MM.1S (cell line): ENCODE results near the gene ETV6.

Experiments
- DNase-seq: peaks from one replicate; pipeline ENCODE4 v3.0.0-alpha.2; 2015
- H2AFZ ChIP-seq: fragments of 300-600 bp; sonication (generic); 2 replicates; pipeline ENCODE4 v1.6.0; 2016; ENCODE audit warnings: antibody characterized with exemption, low read length
- H3F3A ChIP-seq: fragments of 300-600 bp; sonication (generic); 2 replicates; pipeline ENCODE4 v1.6.1; 2016; ENCODE audit warnings: mild to moderate bottlenecking, antibody characterized with exemption, low read length, moderate library complexity, mixed read lengths; ENCODE audit not compliant: insufficient read depth
- H3K27ac ChIP-seq: fragments of 300-600 bp; sonication (generic); 2 replicates; pipeline ENCODE4 v1.5.1; 2016; ENCODE audit warnings: mild to moderate bottlenecking, low read length
- H3K27me3 ChIP-seq: fragments of 300-600 bp; sonication (generic); replicated peaks from 2 replicates; pipeline ENCODE4 v1.6.0; 2016; ENCODE audit warnings: low read length; ENCODE audit not compliant: insufficient read depth
- H3K36me3 ChIP-seq: fragments of 300-600 bp; sonication (generic); replicated peaks from 2 replicates; pipeline ENCODE4 v1.6.1; 2016; ENCODE audit warnings: mild to moderate bottlenecking, low read length, mixed read lengths; ENCODE audit not compliant: insufficient read depth
- H3K4me1 ChIP-seq: fragments of 300-600 bp; sonication (generic); 2 replicates; pipeline ENCODE4 v1.6.1; 2016; ENCODE audit warnings: low read length, mixed read lengths
- H3K4me2 ChIP-seq: fragments of 300-600 bp; sonication (generic); 2 replicates; pipeline ENCODE4 v1.6.0; 2016; ENCODE audit warnings: low read depth, low read length
- H3K4me3 ChIP-seq: fragments of 300-600 bp; sonication (generic); 2 replicates; pipeline ENCODE4 v1.5.1; 2016; ENCODE audit warnings: low read length, mixed read lengths
- H3K79me2 ChIP-seq: fragments of 300-600 bp; sonication (generic); 2 replicates; pipeline ENCODE4 v1.6.1; 2016; ENCODE audit warnings: mixed run types, low read length, mixed read lengths
- H3K9ac ChIP-seq: fragments of 300-600 bp; sonication (generic); 2 replicates; pipeline ENCODE4 v1.6.1; 2016; ENCODE audit warnings: low read length, mixed read lengths
- H3K9me2 ChIP-seq: fragments of 300-600 bp; sonication (generic); replicated peaks from 2 replicates; pipeline ENCODE4 v1.6.1; 2016; ENCODE audit warnings: mild to moderate bottlenecking, low read length, mixed read lengths; ENCODE audit not compliant: insufficient read depth
- H3K9me3 ChIP-seq: fragments of 300-600 bp; sonication (generic); replicated peaks from 2 replicates; pipeline ENCODE4 v1.6.1; 2016; ENCODE audit warnings: mild to moderate bottlenecking, low read length, mixed read lengths; ENCODE audit not compliant: insufficient read depth
- H4K20me1 ChIP-seq: fragments of 300-600 bp; sonication (generic); 2 replicates; pipeline ENCODE4 v1.6.1; 2016; ENCODE audit warnings: mild to moderate bottlenecking, low read length, moderate library complexity, mixed read lengths; ENCODE audit not compliant: insufficient read depth
- CTCF ChIP-seq: fragments of 300-600 bp; sonication (generic); IDR thresholded peaks from 2 replicates; pipeline ENCODE4 v1.5.1; 2016; ENCODE audit warnings: antibody characterized with exemption, low read length, mixed read lengths
- EZH2 ChIP-seq: fragments of 300-600 bp; sonication (generic); optimal IDR thresholded peaks from 2 replicates; pipeline ENCODE3; 2017; ENCODE audit warnings: low read depth, mild to moderate bottlenecking, antibody characterized with exemption, low read length, mixed read lengths
- EZH2phosphoT487 ChIP-seq: fragments of 300-600 bp; sonication (generic); IDR thresholded peaks from 2 replicates; pipeline ENCODE4 v1.6.1; 2018; ENCODE audit warnings: antibody characterized with exemption, low read length

The ETV6 gene

GRCh38 chr12:11780521-11781101 is 131.1 kb downstream of the ETV6 start:
- peaks cover 41% of the 10 kb centered on the region for H3K79me2 ChIP-seq

GRCh38 chr12:11782914-11783420 is 133.5 kb downstream of the ETV6 start:
- Histone ChIP-seq H3K79me2 (peaks cover 41% of the 10 kb centered on the region), H3K4me1 (peaks cover 36% of the 10 kb centered on the region)

More at GRCh38 chr12:11780521-11781101, 131.1 kb downstream of the ETV6 start:
- Histone ChIP-seq H3K9ac (peak overlapping the region; percentile 52), H3K36me3 (no peaks in the 10 kb centered on the region), H3K27me3 (no peaks in the 10 kb centered on the region), H4K20me1 (no peaks in the 10 kb centered on the region), H3K9me3 (no peaks in the 10 kb centered on the region), H3K9me2 (no peaks in the 10 kb centered on the region), H3K4me3 (peak overlapping the region; percentile 52), H3F3A (peaks cover 23% of the 10 kb centered on the region), H3K27ac (peak overlapping the region; percentile 80), H3K4me2 (peak overlapping the region; percentile 76), H2AFZ (peak overlapping the region; percentile 21; the same call in 1 of the 2 replicates), H3K4me1 (peaks cover 36% of the 10 kb centered on the region)
- peak; percentile 81 for DNase-seq
- TF ChIP-seq EZH2 = no peak
- TF ChIP-seq EZH2phosphoT487 = no peak
- no peak for TF ChIP-seq CTCF

GRCh38 chr12:11785712-11786111 is 136.2 kb downstream of the ETV6 start:
- no peak overlapping the region for H3K9ac ChIP-seq
- H3K4me1 ChIP-seq = peaks cover 15% of the 10 kb centered on the region
- no peak overlapping the region for H3K27ac ChIP-seq
- DNase-seq = no peak
- H4K20me1 ChIP-seq = no peaks in the 10 kb centered on the region
- H3K4me2 ChIP-seq = no peak overlapping the region
- no peaks in the 10 kb centered on the region for H3K36me3 ChIP-seq
- H3K9me2 ChIP-seq = no peaks in the 10 kb centered on the region
- peaks cover 11% of the 10 kb centered on the region; the same call in 1 of the 2 replicates for H3F3A ChIP-seq
- no peaks in the 10 kb centered on the region for H3K9me3 ChIP-seq
- TF ChIP-seq CTCF (no peak), EZH2phosphoT487 (no peak), EZH2 (no peak)
- H2AFZ ChIP-seq = no peak overlapping the region
- H3K27me3 ChIP-seq = no peaks in the 10 kb centered on the region
- H3K4me3 ChIP-seq = no peak overlapping the region
- H3K79me2 ChIP-seq = peaks cover 41% of the 10 kb centered on the region

More at GRCh38 chr12:11782914-11783420, 133.5 kb downstream of the ETV6 start:
- H3F3A ChIP-seq = peaks cover 23% of the 10 kb centered on the region
- no peak overlapping the region for H3K4me2 ChIP-seq
- H3K36me3 ChIP-seq = no peaks in the 10 kb centered on the region
- no peak overlapping the region for H3K27ac ChIP-seq
- no peaks in the 10 kb centered on the region for H3K27me3 ChIP-seq
- H3K4me3 ChIP-seq = no peak overlapping the region
- no peak overlapping the region for H3K9ac ChIP-seq
- H3K9me3 ChIP-seq = no peaks in the 10 kb centered on the region
- no peak overlapping the region for H2AFZ ChIP-seq
- no peak for DNase-seq
- no peak for TF ChIP-seq EZH2phosphoT487
- TF ChIP-seq EZH2 = no peak
- TF ChIP-seq CTCF = no peak
- no peaks in the 10 kb centered on the region for H4K20me1 ChIP-seq
- H3K9me2 ChIP-seq = no peaks in the 10 kb centered on the region
